ENCODE data around the gene CLIC3.

Gene CLIC3

DNA sequence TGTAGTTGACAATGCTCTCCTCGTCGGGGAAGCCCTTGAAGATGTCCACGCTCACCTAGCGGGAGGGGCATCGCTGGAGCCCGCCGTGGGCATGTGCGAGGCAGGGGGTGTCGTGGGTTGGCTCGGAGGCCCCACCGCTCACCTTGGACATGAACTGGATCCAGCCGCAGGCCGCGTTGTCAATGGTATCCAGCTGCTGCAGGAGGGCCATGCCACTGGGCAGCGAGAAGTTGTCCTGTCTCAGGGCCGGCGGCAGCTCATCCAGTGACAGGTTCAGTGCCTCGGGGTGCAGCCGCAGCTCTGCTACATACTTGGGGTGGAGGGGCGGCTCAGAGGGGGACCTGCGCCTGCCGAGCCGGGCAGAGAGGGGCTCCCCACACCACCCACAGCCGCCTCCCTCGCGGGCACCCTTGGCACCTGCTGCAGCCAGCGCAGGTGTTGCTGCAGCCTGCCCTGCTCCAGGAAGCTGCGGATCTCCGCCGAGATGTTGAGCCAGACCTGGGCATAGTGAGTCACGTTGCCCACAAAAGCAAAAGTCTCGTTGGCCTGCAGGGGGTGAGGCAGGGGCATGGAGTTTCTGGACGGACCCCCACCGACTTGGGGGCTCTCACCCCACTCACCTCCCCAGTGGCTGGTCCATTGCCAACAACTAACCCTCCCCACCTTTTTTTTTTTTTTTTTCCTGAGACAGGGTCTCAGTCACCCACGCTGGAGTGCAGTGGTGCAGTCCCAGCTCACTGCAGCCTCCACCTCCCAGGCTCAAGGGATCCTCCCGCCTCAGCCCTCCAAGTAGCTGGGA is 22.6 kb upstream of the CLIC3 start:
- no peak for ATAC-seq
- TF ChIP-seq ZFP30 (CRISPR knock-in tag; IDR thresholded peaks at IDR 0.05): no peak
- no peak for TF ChIP-seq CREB5 (CRISPR knock-in tag; IDR thresholded peaks at IDR 0.05; ENCODE audit: low read depth)
- no peak for TF ChIP-seq RARB (CRISPR knock-in tag; IDR thresholded peaks at IDR 0.05)
- TF ChIP-seq ZNF8 (CRISPR knock-in tag; IDR thresholded peaks at IDR 0.05): no peak
- TF ChIP-seq, protein P1, sequence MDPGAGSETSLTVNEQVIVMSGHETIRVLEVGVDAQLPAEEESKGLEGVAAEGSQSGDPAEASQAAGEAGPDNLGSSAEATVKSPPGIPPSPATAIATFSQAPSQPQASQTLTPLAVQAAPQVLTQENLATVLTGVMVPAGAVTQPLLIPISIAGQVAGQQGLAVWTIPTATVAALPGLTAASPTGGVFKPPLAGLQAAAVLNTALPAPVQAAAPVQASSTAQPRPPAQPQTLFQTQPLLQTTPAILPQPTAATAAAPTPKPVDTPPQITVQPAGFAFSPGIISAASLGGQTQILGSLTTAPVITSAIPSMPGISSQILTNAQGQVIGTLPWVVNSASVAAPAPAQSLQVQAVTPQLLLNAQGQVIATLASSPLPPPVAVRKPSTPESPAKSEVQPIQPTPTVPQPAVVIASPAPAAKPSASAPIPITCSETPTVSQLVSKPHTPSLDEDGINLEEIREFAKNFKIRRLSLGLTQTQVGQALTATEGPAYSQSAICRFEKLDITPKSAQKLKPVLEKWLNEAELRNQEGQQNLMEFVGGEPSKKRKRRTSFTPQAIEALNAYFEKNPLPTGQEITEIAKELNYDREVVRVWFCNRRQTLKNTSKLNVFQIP (CRISPR knock-in tag; IDR thresholded peaks at IDR 0.05; ENCODE audit: borderline replicate concordance, low read depth): no peak
- no peak for TF ChIP-seq ZC3H10 (CRISPR knock-in tag; IDR thresholded peaks at IDR 0.05)

DNA sequence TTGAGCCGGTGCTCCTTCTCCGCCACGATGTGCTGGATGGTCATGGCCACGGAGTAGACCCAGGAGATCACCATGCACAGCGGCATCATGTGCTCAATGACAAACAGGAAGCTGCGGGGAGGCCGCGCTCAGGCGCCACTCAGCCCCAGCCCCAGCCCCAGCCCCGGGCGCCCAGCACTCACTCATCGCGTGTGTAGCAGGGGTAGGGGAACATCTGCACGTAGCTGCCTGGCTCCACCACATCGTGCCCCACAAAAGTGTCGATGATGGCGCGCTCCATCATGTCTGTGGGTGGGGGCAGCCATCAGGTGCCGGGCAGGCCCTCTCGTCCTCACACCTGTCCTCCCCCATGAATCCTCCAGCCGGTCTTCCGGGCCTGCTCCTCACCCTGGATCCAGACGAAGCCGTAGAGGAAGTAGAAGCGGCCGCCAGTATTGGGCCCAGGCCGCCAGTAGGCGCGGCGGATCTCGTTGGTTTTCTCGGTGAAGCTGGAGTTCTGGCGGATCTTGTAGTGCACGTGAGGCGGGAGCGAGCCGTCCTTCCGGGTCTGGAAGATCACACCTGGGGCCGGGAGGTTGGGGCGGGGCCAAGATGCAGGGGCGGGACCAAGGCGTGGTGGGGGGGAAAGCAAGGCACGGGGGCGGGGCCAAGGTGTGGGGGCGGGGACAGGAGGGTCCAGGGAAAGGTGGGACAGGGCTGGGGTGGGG is 21.6 kb upstream of the CLIC3 start:
- TF ChIP-seq ZNF565 (CRISPR knock-in tag; conservative IDR thresholded peaks at IDR 0.05; ENCODE audit: low read depth) (no peak), BACH2 (CRISPR knock-in tag; IDR thresholded peaks at IDR 0.05; ENCODE audit: borderline replicate concordance) (no peak), CSDC2 (CRISPR knock-in tag; IDR thresholded peaks at IDR 0.05) (no peak), RARB (CRISPR knock-in tag; IDR thresholded peaks at IDR 0.05) (no peak), ESRRG (CRISPR knock-in tag; IDR thresholded peaks at IDR 0.05) (no peak), ZFP3 (CRISPR knock-in tag; IDR thresholded peaks at IDR 0.05) (no peak), ZC3H10 (CRISPR knock-in tag; IDR thresholded peaks at IDR 0.05) (no peak), SNAI2 (CRISPR knock-in tag; IDR thresholded peaks at IDR 0.05) (no peak), ZFP30 (CRISPR knock-in tag; IDR thresholded peaks at IDR 0.05) (no peak), TOX (CRISPR knock-in tag; IDR thresholded peaks at IDR 0.05; ENCODE audit: borderline replicate concordance) (no peak), PPARA (CRISPR knock-in tag; IDR thresholded peaks at IDR 0.05; ENCODE audit: borderline replicate concordance) (no peak), OSR1 (CRISPR knock-in tag; IDR thresholded peaks at IDR 0.05) (no peak), CREB5 (CRISPR knock-in tag; IDR thresholded peaks at IDR 0.05; ENCODE audit: low read depth) (no peak), ZNF70 (CRISPR knock-in tag; IDR thresholded peaks at IDR 0.05) (no peak)
- TF ChIP-seq, protein P1 (CRISPR knock-in tag; IDR thresholded peaks at IDR 0.05; ENCODE audit: borderline replicate concordance, low read depth): no peak
- TF ChIP-seq, protein P2, sequence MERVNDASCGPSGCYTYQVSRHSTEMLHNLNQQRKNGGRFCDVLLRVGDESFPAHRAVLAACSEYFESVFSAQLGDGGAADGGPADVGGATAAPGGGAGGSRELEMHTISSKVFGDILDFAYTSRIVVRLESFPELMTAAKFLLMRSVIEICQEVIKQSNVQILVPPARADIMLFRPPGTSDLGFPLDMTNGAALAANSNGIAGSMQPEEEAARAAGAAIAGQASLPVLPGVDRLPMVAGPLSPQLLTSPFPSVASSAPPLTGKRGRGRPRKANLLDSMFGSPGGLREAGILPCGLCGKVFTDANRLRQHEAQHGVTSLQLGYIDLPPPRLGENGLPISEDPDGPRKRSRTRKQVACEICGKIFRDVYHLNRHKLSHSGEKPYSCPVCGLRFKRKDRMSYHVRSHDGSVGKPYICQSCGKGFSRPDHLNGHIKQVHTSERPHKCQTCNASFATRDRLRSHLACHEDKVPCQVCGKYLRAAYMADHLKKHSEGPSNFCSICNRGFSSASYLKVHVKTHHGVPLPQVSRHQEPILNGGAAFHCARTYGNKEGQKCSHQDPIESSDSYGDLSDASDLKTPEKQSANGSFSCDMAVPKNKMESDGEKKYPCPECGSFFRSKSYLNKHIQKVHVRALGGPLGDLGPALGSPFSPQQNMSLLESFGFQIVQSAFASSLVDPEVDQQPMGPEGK (CRISPR knock-in tag; IDR thresholded peaks at IDR 0.05; ENCODE audit: borderline replicate concordance): no peak
- TF ChIP-seq, protein P3, sequence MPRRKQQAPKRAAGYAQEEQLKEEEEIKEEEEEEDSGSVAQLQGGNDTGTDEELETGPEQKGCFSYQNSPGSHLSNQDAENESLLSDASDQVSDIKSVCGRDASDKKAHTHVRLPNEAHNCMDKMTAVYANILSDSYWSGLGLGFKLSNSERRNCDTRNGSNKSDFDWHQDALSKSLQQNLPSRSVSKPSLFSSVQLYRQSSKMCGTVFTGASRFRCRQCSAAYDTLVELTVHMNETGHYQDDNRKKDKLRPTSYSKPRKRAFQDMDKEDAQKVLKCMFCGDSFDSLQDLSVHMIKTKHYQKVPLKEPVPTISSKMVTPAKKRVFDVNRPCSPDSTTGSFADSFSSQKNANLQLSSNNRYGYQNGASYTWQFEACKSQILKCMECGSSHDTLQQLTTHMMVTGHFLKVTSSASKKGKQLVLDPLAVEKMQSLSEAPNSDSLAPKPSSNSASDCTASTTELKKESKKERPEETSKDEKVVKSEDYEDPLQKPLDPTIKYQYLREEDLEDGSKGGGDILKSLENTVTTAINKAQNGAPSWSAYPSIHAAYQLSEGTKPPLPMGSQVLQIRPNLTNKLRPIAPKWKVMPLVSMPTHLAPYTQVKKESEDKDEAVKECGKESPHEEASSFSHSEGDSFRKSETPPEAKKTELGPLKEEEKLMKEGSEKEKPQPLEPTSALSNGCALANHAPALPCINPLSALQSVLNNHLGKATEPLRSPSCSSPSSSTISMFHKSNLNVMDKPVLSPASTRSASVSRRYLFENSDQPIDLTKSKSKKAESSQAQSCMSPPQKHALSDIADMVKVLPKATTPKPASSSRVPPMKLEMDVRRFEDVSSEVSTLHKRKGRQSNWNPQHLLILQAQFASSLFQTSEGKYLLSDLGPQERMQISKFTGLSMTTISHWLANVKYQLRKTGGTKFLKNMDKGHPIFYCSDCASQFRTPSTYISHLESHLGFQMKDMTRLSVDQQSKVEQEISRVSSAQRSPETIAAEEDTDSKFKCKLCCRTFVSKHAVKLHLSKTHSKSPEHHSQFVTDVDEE (CRISPR knock-in tag; IDR thresholded peaks at IDR 0.05): no peak
- ATAC-seq: no peak
